K562 (cell line): ENCODE data around the gene CZIB. TPM values are rescaled to one million over a fixed set of nuclear protein-coding genes. Genes with fewer than 3 reads are reported as not detected.

Experiments
- ATAC-seq: fragments of 200-7000 bp; cut with Tn5 transposase; 3 replicates; pipeline ENCODE4 v1.9.1; 2020; ENCODE audit warnings: moderate library complexity
- BruUV-seq: library from RNA; stranded (reverse); fragments of 400-500 nt; replicated peaks from 2 replicates; lab custom pipeline; 2021; lab: Mats Ljungman, UMichigan
- CTCF ChIA-PET: fragments of 300-600 bp; formaldehyde crosslinking; extraction: SDS; loops from one replicate; lab custom pipeline; 2021; ENCODE audit warnings: low intra/inter-chr PET ratio; lab: Yijun Ruan, JAX
- POLR2A ChIA-PET: fragments of 300-600, 350-650 bp; sonication (Branson Sonifier 250); formaldehyde crosslinking; extraction: SDS; loops from one replicate; lab custom pipeline; 2021; ENCODE audit warnings: antibody characterized with exemption, inconsistent platforms; lab: Yijun Ruan, JAX
- DNase-seq, 4 experiments: peaks; one replicate each; pipeline versions ENCODE4 v3.0.0 to v3.0.0-alpha.2; 2011 to 2018; ENCODE audit warnings: low spot score in 3 of 4, mixed read lengths in 3 of 4; ENCODE audit errors: extremely low read depth in 1 of 4
- FAIRE-seq: peaks from 2 replicates; lab custom pipeline; 2011; peaks lifted over from hg19 to GRCh38; lab: Jason Lieb, UNC
- H2AFZ ChIP-seq: 2 replicates; pipeline ENCODE4 v1.6.0; 2011; ENCODE audit warnings: low read depth, low read length, control low read depth, inconsistent platforms
- H3K27ac ChIP-seq: fragments of 200-600 bp; 3 replicates; pipeline ENCODE4 v1.8.0; 2011; ENCODE audit warnings: low read depth, mild to moderate bottlenecking, control low read depth, inconsistent platforms, low read length, moderate library complexity, mixed read lengths; ENCODE audit errors: extremely low read depth
- H3K27me3 ChIP-seq, 2 experiments: fragments of 300-600 bp in 1 of 2; 2 replicates in 1 of 2; 3 replicates in 1 of 2; pipeline versions ENCODE4 v1.6.0 to v1.8.0; 2011; ENCODE audit warnings: inconsistent platforms in 2 of 2, low read length in 2 of 2, mild to moderate bottlenecking in 1 of 2, mixed read lengths in 1 of 2, moderate library complexity in 1 of 2; ENCODE audit not compliant: control insufficient read depth in 2 of 2, insufficient read depth in 2 of 2
- H3K36me3 ChIP-seq: fragments of 300-600 bp; 3 replicates; pipeline ENCODE4 v1.8.0; 2011; ENCODE audit warnings: mild to moderate bottlenecking, low read length, inconsistent platforms; ENCODE audit not compliant: control insufficient read depth, insufficient read depth
- H3K4me1 ChIP-seq, 2 experiments: fragments of 200-600 bp in 1 of 2; replicated peaks in 1 of 2; 2 replicates in 1 of 2; 3 replicates in 1 of 2; pipeline versions ENCODE4 v1.5.1 to v1.8.0; 2011; ENCODE audit warnings: inconsistent platforms in 2 of 2, low read length in 2 of 2, mild to moderate bottlenecking in 1 of 2, mixed read lengths in 1 of 2, moderate library complexity in 1 of 2; ENCODE audit not compliant: control insufficient read depth in 2 of 2, insufficient read depth in 2 of 2
- H3K4me2 ChIP-seq: 2 replicates; pipeline ENCODE4 v1.6.1; 2011; ENCODE audit warnings: low read length, control low read depth, inconsistent platforms, mixed read lengths; ENCODE audit not compliant: insufficient read depth
- H3K4me3 ChIP-seq: fragments of 200-600 bp; sonication (generic), shearing (Covaris generic); 2 replicates; pipeline ENCODE4 v1.5.1; 2016; ENCODE audit warnings: control low read depth, inconsistent platforms
- H3K79me2 ChIP-seq: fragments of 200-600 bp; 3 replicates; pipeline ENCODE4 v1.8.0; 2011; ENCODE audit warnings: low read length, inconsistent platforms; ENCODE audit not compliant: control insufficient read depth, insufficient read depth
- H3K9ac ChIP-seq, 2 experiments: 2 replicates each; pipeline versions ENCODE4 v1.6.0 to v1.6.1; 2011; ENCODE audit warnings: low read depth in 2 of 2, low read length in 2 of 2, control low read depth in 1 of 2, inconsistent platforms in 1 of 2, mild to moderate bottlenecking in 1 of 2, mixed read lengths in 1 of 2; ENCODE audit not compliant: insufficient read depth in 1 of 2
- H3K9me1 ChIP-seq: one replicate; pipeline ENCODE4 v1.6.0; 2011; ENCODE audit warnings: inconsistent platforms, mild to moderate bottlenecking, low read length, moderate library complexity; ENCODE audit not compliant: control insufficient read depth, insufficient read depth
- H3K9me3 ChIP-seq: replicated peaks from 2 replicates; pipeline ENCODE4 v1.5.1; 2011; ENCODE audit warnings: low read depth, low read length, inconsistent platforms; ENCODE audit not compliant: control insufficient read depth, insufficient read depth
- H4K20me1 ChIP-seq: replicated peaks from 2 replicates; pipeline ENCODE4 v1.6.1; 2011; ENCODE audit warnings: low read length, inconsistent platforms, mixed read lengths; ENCODE audit not compliant: control insufficient read depth, insufficient read depth
- NR1H2 ChIP-seq: sonication (generic); formaldehyde crosslinking; IDR thresholded peaks from 2 replicates; pipeline ENCODE4 v1.4.0; 2020; ENCODE audit warnings: mild to moderate bottlenecking, missing genetic modification reagents
- SRSF9 ChIP-seq: fragments of 200-400 bp; formaldehyde crosslinking; IDR thresholded peaks from 2 replicates; pipeline ENCODE4 v1.6.1; 2017; ENCODE audit warnings: low read depth, low read length, borderline replicate concordance
- ZNF282 ChIP-seq: sonication (generic); formaldehyde crosslinking; IDR thresholded peaks from 2 replicates; pipeline ENCODE4 v1.8.1; 2023; ENCODE audit warnings: missing genetic modification reagents
- ZNF668 ChIP-seq: fragments of 250-450 bp; sonication (Bioruptor Pico); IDR thresholded peaks from 2 replicates; pipeline ENCODE4 v1.8.0; 2022; ENCODE audit warnings: mild to moderate bottlenecking, inconsistent platforms
- ZNF766 ChIP-seq: fragments of 200-800 bp; sonication (Bioruptor generic); conservative IDR thresholded peaks from 2 replicates; pipeline ENCODE4 v1.6.1; 2016; ENCODE audit warnings: missing genetic modification characterization, missing compliant biosample characterization
- WGBS: fragments of 100-300 bp; shearing (Covaris generic); methylation state at CpG from one replicate; pipeline ENCODE4 v1.1.6; 2016; ENCODE audit warnings: low coverage, mixed read lengths; ENCODE audit not compliant: insufficient coverage; ENCODE audit errors: missing lambda C conversion rate; 5-methylcytosine and 5-hydroxymethylcytosine counted together
- in situ Hi-C: fragments of 300-500 bp; cut with MboI; formaldehyde crosslinking; loops from 4 replicates; pipeline ENCODE4 v1.15.0; 2018; ENCODE audit warnings: inconsistent platforms, mixed read lengths
- intact Hi-C: fragments of 100-400 bp; cut with micrococcal nuclease; formaldehyde crosslinking; loops from 2 replicates; pipeline ENCODE4 v1.14.2; 2022
- polyA plus RNA-seq, 8 experiments: library from polyadenylated mRNA; depleted of rRNA in 4 of 8; stranded (reverse) in 5 of 8; unstranded in 3 of 8; fragments of >200 nt; fragmentation: Nextera tagmentation in 2 of 8; fragmentation: Illumina TruSeq in 1 of 8; extraction: Ambion mirVana in 2 of 8; extraction: Trizol in 1 of 8; gene quantifications; 2 replicates each; pipeline versions ENCODE4 v1.2.1 to v1.2.3, GENCODE V29; 2011 to 2014; ENCODE audit warnings: inconsistent platforms in 1 of 8, missing spikeins in 1 of 8
- total RNA-seq, 7 experiments: library from RNA; depleted of rRNA in 6 of 7; stranded (reverse); fragments of >200 nt in 6 of 7; fragmentation: Illumina TruSeq in 2 of 7; extraction: Trizol in 2 of 7; gene quantifications; 2 replicates each; pipeline versions ENCODE4 v1.2.1 to v1.2.3, GENCODE V29; 2011 to 2021; ENCODE audit warnings: low replicate concordance in 1 of 7
- TF ChIP-seq, protein P1 (sequence below): sonication (generic); formaldehyde crosslinking; IDR thresholded peaks from 2 replicates; pipeline ENCODE4 v1.8.0; 2022; ENCODE audit warnings: mild to moderate bottlenecking, missing genetic modification reagents
- TF ChIP-seq, protein P2 (sequence below): fragments of 450-650 bp; formaldehyde crosslinking; IDR thresholded peaks from 2 replicates; pipeline ENCODE4 v1.4.0; 2022; ENCODE audit warnings: missing genetic modification characterization
- TF ChIP-seq, protein P3 (sequence below): fragments of 250-450 bp; sonication (Bioruptor Pico); IDR thresholded peaks from 2 replicates; pipeline ENCODE4 v1.8.0; 2022; ENCODE audit warnings: moderate library complexity, mild to moderate bottlenecking, inconsistent platforms
- TF ChIP-seq, protein P4 (sequence below): sonication (generic); formaldehyde crosslinking; IDR thresholded peaks from 2 replicates; pipeline ENCODE4 v1.8.0; 2023; ENCODE audit warnings: mild to moderate bottlenecking, missing genetic modification reagents

Gene CZIB
- total and polyA plus RNA-seq, 9 of the 15 experiments (the other 6 are each of a cell fraction or from before 2014, with no cell fraction given) = 52.6 to 111 (median 80.0) TPM

DNA sequence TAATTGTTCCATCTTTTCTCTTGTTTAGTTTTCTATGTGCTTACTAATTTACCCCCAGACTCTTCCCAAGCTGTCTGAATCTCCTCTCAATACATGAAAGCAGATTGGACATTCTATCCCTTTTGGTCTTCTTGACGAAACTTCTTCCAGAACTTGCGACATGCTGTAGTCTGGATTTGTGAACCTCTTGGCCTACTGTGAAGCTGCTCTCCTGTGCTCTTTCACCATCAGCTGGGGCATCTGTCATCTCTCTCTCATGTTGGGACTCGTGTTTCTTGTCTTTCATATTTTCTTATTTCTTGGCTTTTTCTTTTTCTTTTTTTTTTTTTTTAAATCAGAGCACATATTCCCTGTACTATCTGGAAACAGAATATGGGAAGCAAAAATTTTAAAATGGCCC is 17.0 kb downstream of the CZIB start:
- Histone ChIP-seq H3K27ac (no peak overlapping the region), H3K4me2 (no peak overlapping the region), H3K4me3 (no peak overlapping the region), H3K4me1 (no peaks in the 10 kb centered on the region; a peak in 2 of 5 replicates), H3K9ac (no peak overlapping the region), H3K36me3 (peaks cover 40% of the 10 kb centered on the region; the same call in 2 of the 3 replicates), H4K20me1 (no peaks in the 10 kb centered on the region), H3K79me2 (no peaks in the 10 kb centered on the region), H3K27me3 (no peaks in the 10 kb centered on the region), H2AFZ (no peak overlapping the region), H3K9me3 (peaks cover 19% of the 10 kb centered on the region), H3K9me1 (no peaks in the 10 kb centered on the region)
- in situ Hi-C loops (no loop called here), intact Hi-C loops (no loop called here)
- FAIRE-seq (no peak), DNase-seq (no peak), ATAC-seq (no peak)
- WGBS = 64% methylated on average over 3 of the region's 3 CpGs
- no TSS peak for BruUV-seq
- TF ChIP-seq SRSF9 (no peak), ZNF282 (CRISPR knock-in tag) (no peak), ZNF668 (CRISPR knock-in tag) (no peak), NR1H2 (CRISPR knock-in tag) (no peak), ZNF766 (CRISPR knock-in tag) (no peak)
- TF ChIP-seq, protein P1, sequence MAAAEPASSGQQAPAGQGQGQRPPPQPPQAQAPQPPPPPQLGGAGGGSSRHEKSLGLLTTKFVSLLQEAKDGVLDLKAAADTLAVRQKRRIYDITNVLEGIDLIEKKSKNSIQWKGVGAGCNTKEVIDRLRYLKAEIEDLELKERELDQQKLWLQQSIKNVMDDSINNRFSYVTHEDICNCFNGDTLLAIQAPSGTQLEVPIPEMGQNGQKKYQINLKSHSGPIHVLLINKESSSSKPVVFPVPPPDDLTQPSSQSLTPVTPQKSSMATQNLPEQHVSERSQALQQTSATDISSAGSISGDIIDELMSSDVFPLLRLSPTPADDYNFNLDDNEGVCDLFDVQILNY = no peak
- TF ChIP-seq, protein P2, sequence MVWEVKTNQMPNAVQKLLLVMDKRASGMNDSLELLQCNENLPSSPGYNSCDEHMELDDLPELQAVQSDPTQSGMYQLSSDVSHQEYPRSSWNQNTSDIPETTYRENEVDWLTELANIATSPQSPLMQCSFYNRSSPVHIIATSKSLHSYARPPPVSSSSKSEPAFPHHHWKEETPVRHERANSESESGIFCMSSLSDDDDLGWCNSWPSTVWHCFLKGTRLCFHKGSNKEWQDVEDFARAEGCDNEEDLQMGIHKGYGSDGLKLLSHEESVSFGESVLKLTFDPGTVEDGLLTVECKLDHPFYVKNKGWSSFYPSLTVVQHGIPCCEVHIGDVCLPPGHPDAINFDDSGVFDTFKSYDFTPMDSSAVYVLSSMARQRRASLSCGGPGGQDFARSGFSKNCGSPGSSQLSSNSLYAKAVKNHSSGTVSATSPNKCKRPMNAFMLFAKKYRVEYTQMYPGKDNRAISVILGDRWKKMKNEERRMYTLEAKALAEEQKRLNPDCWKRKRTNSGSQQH = no peak
- TF ChIP-seq, protein P3, sequence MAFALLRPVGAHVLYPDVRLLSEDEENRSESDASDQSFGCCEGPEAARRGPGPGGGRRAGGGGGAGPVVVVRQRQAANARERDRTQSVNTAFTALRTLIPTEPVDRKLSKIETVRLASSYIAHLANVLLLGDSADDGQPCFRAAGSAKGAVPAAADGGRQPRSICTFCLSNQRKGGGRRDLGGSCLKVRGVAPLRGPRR (CRISPR knock-in tag) = no peak
- TF ChIP-seq, protein P4, sequence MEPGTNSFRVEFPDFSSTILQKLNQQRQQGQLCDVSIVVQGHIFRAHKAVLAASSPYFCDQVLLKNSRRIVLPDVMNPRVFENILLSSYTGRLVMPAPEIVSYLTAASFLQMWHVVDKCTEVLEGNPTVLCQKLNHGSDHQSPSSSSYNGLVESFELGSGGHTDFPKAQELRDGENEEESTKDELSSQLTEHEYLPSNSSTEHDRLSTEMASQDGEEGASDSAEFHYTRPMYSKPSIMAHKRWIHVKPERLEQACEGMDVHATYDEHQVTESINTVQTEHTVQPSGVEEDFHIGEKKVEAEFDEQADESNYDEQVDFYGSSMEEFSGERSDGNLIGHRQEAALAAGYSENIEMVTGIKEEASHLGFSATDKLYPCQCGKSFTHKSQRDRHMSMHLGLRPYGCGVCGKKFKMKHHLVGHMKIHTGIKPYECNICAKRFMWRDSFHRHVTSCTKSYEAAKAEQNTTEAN = no peak
- POLR2A ChIA-PET = interaction anchor here (1.0 kb wide), 2 partner anchors 10 to 12 kb away, joined by 4 read pairs; no protein-coding TSS in a partner anchor
- CTCF ChIA-PET = no interaction called here
